HEK293 (cell line): ENCODE data around the gene ZNHIT3.

Experiments used
- BCL11B ChIP-seq: fragments of 450-650 bp; formaldehyde crosslinking; IDR thresholded peaks from 2 replicates; pipeline ENCODE4 v1.5.1; 2016; ENCODE audit warnings: low read depth, missing biosample characterization, missing genetic modification characterization
- GFI1B ChIP-seq: fragments of 450-650 bp; formaldehyde crosslinking; IDR thresholded peaks from 2 replicates; pipeline ENCODE4 v1.5.1; 2016; ENCODE audit warnings: missing biosample characterization, missing genetic modification characterization
- GLI4 ChIP-seq: fragments of 450-650 bp; formaldehyde crosslinking; IDR thresholded peaks from 2 replicates; pipeline ENCODE4 v1.5.1; 2016; ENCODE audit warnings: missing biosample characterization, missing genetic modification characterization
- HOXD13 ChIP-seq: sonication (generic); formaldehyde crosslinking; IDR thresholded peaks from 2 replicates; pipeline ENCODE4 v1.8.0; 2022; ENCODE audit warnings: missing genetic modification reagents, borderline replicate concordance
- KLF1 ChIP-seq: fragments of 450-650 bp; formaldehyde crosslinking; IDR thresholded peaks from 2 replicates; pipeline ENCODE4 v1.5.1; 2016; ENCODE audit warnings: missing biosample characterization, missing genetic modification characterization
- KLF16 ChIP-seq: fragments of 450-650 bp; formaldehyde crosslinking; IDR thresholded peaks from 2 replicates; pipeline ENCODE4 v1.5.1; 2017; ENCODE audit warnings: missing biosample characterization, missing genetic modification characterization
- MYNN ChIP-seq: fragments of 450-650 bp; formaldehyde crosslinking; IDR thresholded peaks from 2 replicates; pipeline ENCODE4 v1.5.1; 2016; ENCODE audit warnings: missing biosample characterization, missing genetic modification characterization, borderline replicate concordance
- OVOL3 ChIP-seq: fragments of 450-650 bp; formaldehyde crosslinking; IDR thresholded peaks from 2 replicates; pipeline ENCODE4 v1.5.1; 2016; ENCODE audit warnings: missing biosample characterization, missing genetic modification characterization
- SETDB1 ChIP-seq: IDR thresholded peaks from one replicate; pipeline ENCODE4 v1.6.1; 2017; ENCODE audit warnings: mild to moderate bottlenecking, low read length, moderate library complexity, mixed read lengths; ENCODE audit not compliant: insufficient read length
- SP2 ChIP-seq: fragments of 450-650 bp; formaldehyde crosslinking; IDR thresholded peaks from 2 replicates; pipeline ENCODE4 v1.5.1; 2016; ENCODE audit warnings: missing biosample characterization, missing genetic modification characterization
- TRIM28 ChIP-seq: IDR thresholded peaks from 2 replicates; pipeline ENCODE4 v1.6.1; 2011; ENCODE audit warnings: low read length, control low read depth, borderline replicate concordance
- ZBTB17 ChIP-seq: fragments of 450-650 bp; formaldehyde crosslinking; IDR thresholded peaks from 2 replicates; pipeline ENCODE4 v1.5.1; 2016; ENCODE audit warnings: missing biosample characterization, missing genetic modification characterization
- ZBTB21 ChIP-seq: fragments of 450-650 bp; formaldehyde crosslinking; IDR thresholded peaks from 2 replicates; pipeline ENCODE4 v1.5.1; 2017; ENCODE audit warnings: missing biosample characterization, missing genetic modification characterization
- ZFHX2 ChIP-seq: fragments of 450-650 bp; formaldehyde crosslinking; conservative IDR thresholded peaks from 2 replicates; pipeline ENCODE4 v1.5.1; 2016; ENCODE audit warnings: missing biosample characterization, missing genetic modification characterization
- ZFP41 ChIP-seq: fragments of 450-650 bp; formaldehyde crosslinking; IDR thresholded peaks from 2 replicates; pipeline ENCODE4 v1.5.1; 2016; ENCODE audit warnings: missing biosample characterization, missing genetic modification characterization, borderline replicate concordance
- ZNF10 ChIP-seq: fragments of 450-650 bp; formaldehyde crosslinking; IDR thresholded peaks from 2 replicates; pipeline ENCODE4 v1.5.1; 2017; ENCODE audit warnings: missing biosample characterization, missing genetic modification characterization
- ZNF121 ChIP-seq: fragments of 450-650 bp; formaldehyde crosslinking; IDR thresholded peaks from 2 replicates; pipeline ENCODE4 v1.5.1; 2016; ENCODE audit warnings: missing biosample characterization, missing genetic modification characterization
- ZNF292 ChIP-seq: fragments of 450-650 bp; formaldehyde crosslinking; IDR thresholded peaks from 2 replicates; pipeline ENCODE4 v1.5.1; 2016; ENCODE audit warnings: low read depth, missing biosample characterization, missing genetic modification characterization, borderline replicate concordance
- ZNF335 ChIP-seq: fragments of 450-650 bp; formaldehyde crosslinking; conservative IDR thresholded peaks from 2 replicates; pipeline ENCODE4 v1.5.1; 2016; ENCODE audit warnings: missing biosample characterization, missing genetic modification characterization
- ZNF341 ChIP-seq: fragments of 450-650 bp; formaldehyde crosslinking; IDR thresholded peaks from 2 replicates; pipeline ENCODE4; 2016; ENCODE audit warnings: low read depth, missing biosample characterization, missing genetic modification characterization
- ZNF350 ChIP-seq: fragments of 450-650 bp; formaldehyde crosslinking; IDR thresholded peaks from 2 replicates; pipeline ENCODE4 v1.5.0; 2017; ENCODE audit warnings: missing biosample characterization, mild to moderate bottlenecking, missing genetic modification characterization
- ZNF416 ChIP-seq: fragments of 450-650 bp; formaldehyde crosslinking; IDR thresholded peaks from 2 replicates; pipeline ENCODE4 v1.5.1; 2016; ENCODE audit warnings: missing biosample characterization, missing genetic modification characterization
- ZNF521 ChIP-seq: fragments of 450-650 bp; formaldehyde crosslinking; IDR thresholded peaks from 2 replicates; pipeline ENCODE4 v1.5.1; 2017; ENCODE audit warnings: missing biosample characterization, mild to moderate bottlenecking, missing genetic modification characterization
- ZNF529 ChIP-seq: fragments of 450-650 bp; formaldehyde crosslinking; IDR thresholded peaks from 2 replicates; pipeline ENCODE4 v1.5.1; 2017; ENCODE audit warnings: missing genetic modification characterization, missing biosample characterization; ENCODE audit not compliant: insufficient replicate concordance
- ZNF561 ChIP-seq: fragments of 450-650 bp; IDR thresholded peaks from 2 replicates; pipeline ENCODE4 v1.5.1; 2018; ENCODE audit warnings: missing biosample characterization, missing genetic modification characterization, borderline replicate concordance
- ZNF610 ChIP-seq: fragments of 450-650 bp; formaldehyde crosslinking; IDR thresholded peaks from 2 replicates; pipeline ENCODE4 v1.5.1; 2016; ENCODE audit warnings: missing biosample characterization, missing genetic modification characterization, borderline replicate concordance
- ZNF624 ChIP-seq: fragments of 450-650 bp; formaldehyde crosslinking; IDR thresholded peaks from 2 replicates; pipeline ENCODE4 v1.5.1; 2017; ENCODE audit warnings: missing biosample characterization, missing genetic modification characterization
- ZNF747 ChIP-seq: fragments of 450-650 bp; formaldehyde crosslinking; IDR thresholded peaks from 2 replicates; pipeline ENCODE4 v1.5.1; 2016; ENCODE audit warnings: missing biosample characterization, missing genetic modification characterization
- ZSCAN23 ChIP-seq: fragments of 450-650 bp; formaldehyde crosslinking; IDR thresholded peaks from 2 replicates; pipeline ENCODE4 v1.5.1; 2016; ENCODE audit warnings: missing biosample characterization, missing genetic modification characterization
- TF ChIP-seq, protein P1 (sequence below): fragments of 450-650 bp; formaldehyde crosslinking; IDR thresholded peaks from 2 replicates; pipeline ENCODE4 v1.5.1; 2017; ENCODE audit warnings: missing biosample characterization, missing genetic modification characterization
- TF ChIP-seq, protein P2 (sequence below): fragments of 450-650 bp; formaldehyde crosslinking; IDR thresholded peaks from 2 replicates; pipeline ENCODE4 v1.5.1; 2016; ENCODE audit warnings: missing biosample characterization, missing genetic modification characterization
- TF ChIP-seq, protein P3 (sequence below): IDR thresholded peaks from 2 replicates; pipeline ENCODE4 v1.6.1; 2011; ENCODE audit warnings: mild to moderate bottlenecking, low read depth, low read length, borderline replicate concordance
- TF ChIP-seq, protein P4 (sequence below): fragments of 450-650 bp; formaldehyde crosslinking; optimal IDR thresholded peaks from 2 replicates; pipeline ENCODE3; 2016; ENCODE audit warnings: missing biosample characterization, mild to moderate bottlenecking, missing genetic modification characterization
- TF ChIP-seq, protein P5 (sequence below): fragments of 450-650 bp; formaldehyde crosslinking; IDR thresholded peaks from 2 replicates; pipeline ENCODE4 v1.5.1; 2016; ENCODE audit warnings: missing biosample characterization, missing genetic modification characterization, borderline replicate concordance

Gene ZNHIT3

DNA sequence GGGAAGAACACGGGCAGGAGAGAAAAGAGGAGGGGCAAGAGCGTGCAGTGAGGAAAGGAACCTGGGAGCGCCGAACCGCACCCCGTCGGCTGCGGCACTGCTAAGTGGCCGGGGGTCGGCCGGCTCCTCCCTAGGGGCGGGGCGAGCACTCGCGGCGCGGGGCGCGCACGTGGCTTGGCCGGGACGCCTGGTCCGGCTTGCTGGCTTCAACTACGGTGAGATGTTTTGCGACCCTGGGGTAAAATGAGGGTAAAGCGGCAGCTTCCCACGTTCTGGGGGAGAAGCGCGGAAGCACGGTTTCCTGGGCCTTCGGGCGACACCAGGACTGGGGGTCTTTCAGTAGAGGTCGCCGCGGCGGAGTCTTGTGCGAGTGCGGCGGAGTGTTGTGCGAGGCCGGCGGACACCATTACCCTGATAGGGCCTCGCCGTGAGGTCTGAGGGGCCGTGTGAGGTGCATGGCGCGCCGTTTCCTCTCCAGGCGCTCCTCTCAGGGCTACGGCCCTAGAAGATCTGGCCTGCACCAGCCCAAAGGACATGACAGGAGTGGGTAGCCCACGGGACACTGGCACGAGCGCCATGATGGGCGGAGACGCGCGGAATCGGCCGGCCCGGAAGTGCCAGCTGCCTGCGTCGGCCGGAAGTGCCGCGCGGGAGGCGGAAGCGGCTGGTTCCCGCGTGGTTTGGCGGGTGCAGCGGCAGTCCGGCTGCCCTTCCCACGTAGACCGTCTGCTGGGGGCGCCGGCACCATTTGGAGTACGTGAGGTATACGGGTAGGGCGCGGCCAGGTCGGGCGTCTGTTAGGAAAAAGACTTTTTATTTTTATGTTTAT is 48.6 kb downstream of the ZNHIT3 start, which contains the start of the genes MYO19 and PIGW (continued):
- TF ChIP-seq ZNF521 (tag by site-specific recombination) (no peak), ZBTB21 (tag by site-specific recombination) (peak; percentile 48; the same call in 1 of the 2 replicates), TRIM28 (no peak), ZNF292 (no peak), GFI1B (no peak), HOXD13 (no peak), ZNF10 (tag by site-specific recombination) (no peak), ZSCAN23 (tag by site-specific recombination) (no peak), ZFP41 (tag by site-specific recombination) (no peak), GLI4 (tag by site-specific recombination) (peak; percentile 76), ZNF529 (no peak), ZNF341 (peak; percentile 73), ZNF350 (no peak), BCL11B (peak; percentile 56), ZNF121 (tag by site-specific recombination) (no peak), ZNF624 (tag by site-specific recombination) (no peak), MYNN (tag by site-specific recombination) (no peak), SETDB1 (peak; percentile 79), ZNF747 (tag by site-specific recombination) (no peak), ZNF561 (peak; percentile 39; the same call in 1 of the 2 replicates), ZNF335 (no peak; the same call in 1 of the 2 replicates), ZFHX2 (tag by site-specific recombination) (peak; percentile 72), ZNF416 (no peak), ZBTB17 (tag by site-specific recombination) (peak; percentile 96), ZNF610 (no peak; the same call in 1 of the 2 replicates), OVOL3 (no peak), KLF16 (peak; percentile 74; the same call in 1 of the 2 replicates), KLF1 (tag by site-specific recombination) (peak; percentile 57), SP2 (tag by site-specific recombination) (peak; percentile 89)
- TF ChIP-seq, protein P1, sequence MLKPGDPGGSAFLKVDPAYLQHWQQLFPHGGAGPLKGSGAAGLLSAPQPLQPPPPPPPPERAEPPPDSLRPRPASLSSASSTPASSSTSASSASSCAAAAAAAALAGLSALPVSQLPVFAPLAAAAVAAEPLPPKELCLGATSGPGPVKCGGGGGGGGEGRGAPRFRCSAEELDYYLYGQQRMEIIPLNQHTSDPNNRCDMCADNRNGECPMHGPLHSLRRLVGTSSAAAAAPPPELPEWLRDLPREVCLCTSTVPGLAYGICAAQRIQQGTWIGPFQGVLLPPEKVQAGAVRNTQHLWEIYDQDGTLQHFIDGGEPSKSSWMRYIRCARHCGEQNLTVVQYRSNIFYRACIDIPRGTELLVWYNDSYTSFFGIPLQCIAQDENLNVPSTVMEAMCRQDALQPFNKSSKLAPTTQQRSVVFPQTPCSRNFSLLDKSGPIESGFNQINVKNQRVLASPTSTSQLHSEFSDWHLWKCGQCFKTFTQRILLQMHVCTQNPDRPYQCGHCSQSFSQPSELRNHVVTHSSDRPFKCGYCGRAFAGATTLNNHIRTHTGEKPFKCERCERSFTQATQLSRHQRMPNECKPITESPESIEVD (tag by site-specific recombination) = no peak
- TF ChIP-seq, protein P2, sequence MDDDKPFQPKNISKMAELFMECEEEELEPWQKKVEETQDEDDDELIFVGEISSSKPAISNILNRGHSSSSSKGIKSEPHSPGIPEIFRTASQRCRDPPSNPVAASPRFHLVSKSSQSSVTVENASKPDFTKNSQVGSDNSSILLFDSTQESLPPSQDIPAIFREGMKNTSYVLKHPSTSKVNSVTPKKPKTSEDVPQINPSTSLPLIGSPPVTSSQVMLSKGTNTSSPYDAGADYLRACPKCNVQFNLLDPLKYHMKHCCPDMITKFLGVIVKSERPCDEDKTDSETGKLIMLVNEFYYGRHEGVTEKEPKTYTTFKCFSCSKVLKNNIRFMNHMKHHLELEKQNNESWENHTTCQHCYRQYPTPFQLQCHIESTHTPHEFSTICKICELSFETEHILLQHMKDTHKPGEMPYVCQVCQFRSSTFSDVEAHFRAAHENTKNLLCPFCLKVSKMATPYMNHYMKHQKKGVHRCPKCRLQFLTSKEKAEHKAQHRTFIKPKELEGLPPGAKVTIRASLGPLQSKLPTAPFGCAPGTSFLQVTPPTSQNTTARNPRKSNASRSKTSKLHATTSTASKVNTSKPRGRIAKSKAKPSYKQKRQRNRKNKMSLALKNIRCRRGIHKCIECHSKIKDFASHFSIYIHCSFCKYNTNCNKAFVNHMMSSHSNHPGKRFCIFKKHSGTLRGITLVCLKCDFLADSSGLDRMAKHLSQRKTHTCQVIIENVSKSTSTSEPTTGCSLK (tag by site-specific recombination) = no peak
- TF ChIP-seq, protein P3, sequence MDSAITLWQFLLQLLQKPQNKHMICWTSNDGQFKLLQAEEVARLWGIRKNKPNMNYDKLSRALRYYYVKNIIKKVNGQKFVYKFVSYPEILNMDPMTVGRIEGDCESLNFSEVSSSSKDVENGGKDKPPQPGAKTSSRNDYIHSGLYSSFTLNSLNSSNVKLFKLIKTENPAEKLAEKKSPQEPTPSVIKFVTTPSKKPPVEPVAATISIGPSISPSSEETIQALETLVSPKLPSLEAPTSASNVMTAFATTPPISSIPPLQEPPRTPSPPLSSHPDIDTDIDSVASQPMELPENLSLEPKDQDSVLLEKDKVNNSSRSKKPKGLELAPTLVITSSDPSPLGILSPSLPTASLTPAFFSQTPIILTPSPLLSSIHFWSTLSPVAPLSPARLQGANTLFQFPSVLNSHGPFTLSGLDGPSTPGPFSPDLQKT = peak; percentile 40; the same call in 1 of the 2 replicates
- TF ChIP-seq, protein P4, sequence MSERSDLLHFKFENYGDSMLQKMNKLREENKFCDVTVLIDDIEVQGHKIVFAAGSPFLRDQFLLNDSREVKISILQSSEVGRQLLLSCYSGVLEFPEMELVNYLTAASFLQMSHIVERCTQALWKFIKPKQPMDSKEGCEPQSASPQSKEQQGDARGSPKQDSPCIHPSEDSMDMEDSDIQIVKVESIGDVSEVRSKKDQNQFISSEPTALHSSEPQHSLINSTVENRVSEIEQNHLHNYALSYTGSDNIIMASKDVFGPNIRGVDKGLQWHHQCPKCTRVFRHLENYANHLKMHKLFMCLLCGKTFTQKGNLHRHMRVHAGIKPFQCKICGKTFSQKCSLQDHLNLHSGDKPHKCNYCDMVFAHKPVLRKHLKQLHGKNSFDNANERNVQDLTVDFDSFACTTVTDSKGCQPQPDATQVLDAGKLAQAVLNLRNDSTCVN (tag by site-specific recombination) = peak; percentile 96
- TF ChIP-seq, protein P5, sequence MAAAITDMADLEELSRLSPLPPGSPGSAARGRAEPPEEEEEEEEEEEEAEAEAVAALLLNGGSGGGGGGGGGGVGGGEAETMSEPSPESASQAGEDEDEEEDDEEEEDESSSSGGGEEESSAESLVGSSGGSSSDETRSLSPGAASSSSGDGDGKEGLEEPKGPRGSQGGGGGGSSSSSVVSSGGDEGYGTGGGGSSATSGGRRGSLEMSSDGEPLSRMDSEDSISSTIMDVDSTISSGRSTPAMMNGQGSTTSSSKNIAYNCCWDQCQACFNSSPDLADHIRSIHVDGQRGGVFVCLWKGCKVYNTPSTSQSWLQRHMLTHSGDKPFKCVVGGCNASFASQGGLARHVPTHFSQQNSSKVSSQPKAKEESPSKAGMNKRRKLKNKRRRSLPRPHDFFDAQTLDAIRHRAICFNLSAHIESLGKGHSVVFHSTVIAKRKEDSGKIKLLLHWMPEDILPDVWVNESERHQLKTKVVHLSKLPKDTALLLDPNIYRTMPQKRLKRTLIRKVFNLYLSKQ (tag by site-specific recombination) = no peak
